Activated CD4-positive, alpha-beta memory T cell treated with anti-CD3 and anti-CD28 coated beads for 36 hours (primary cell): ENCODE results near the gene ADGRG3. TPM values are rescaled to one million over a fixed set of nuclear protein-coding genes. Genes with fewer than 3 reads are reported as not detected.
"Not testable (repeated sequence)": the region's sequence is repeated elsewhere in the genome, so short reads cannot be mapped to it uniquely, and the experiment has no call there.

Experiments
- CTCF ChIA-PET: fragments of 350-600 bp; sonication (Branson Sonifier 250); formaldehyde crosslinking; loops from one replicate; lab custom pipeline; 2021; ENCODE audit warnings: antibody characterized with exemption, inconsistent platforms; lab: Charles Lee
- POLR2A ChIA-PET: fragments of 350-600 bp; sonication (Branson Sonifier 250); formaldehyde crosslinking; loops from one replicate; lab custom pipeline; 2021; ENCODE audit warnings: antibody characterized with exemption; lab: Charles Lee
- DNase-seq: peaks from one replicate; pipeline ENCODE4 v3.0.0-alpha.2; 2020
- H3K27ac Mint-ChIP-seq: one replicate; pipeline ENCODE4 v1.8.0; 2021; ENCODE audit warnings: mixed read lengths
- H3K27me3 Mint-ChIP-seq: one replicate; pipeline ENCODE4 v1.8.0; 2021; ENCODE audit warnings: mixed read lengths
- H3K36me3 Mint-ChIP-seq: one replicate; pipeline ENCODE4 v1.8.0; 2021; ENCODE audit warnings: mixed read lengths
- H3K4me1 Mint-ChIP-seq: one replicate; pipeline ENCODE4 v1.8.0; 2021; ENCODE audit warnings: low read depth, mixed read lengths
- H3K4me3 Mint-ChIP-seq: one replicate; pipeline ENCODE4 v1.8.0; 2021; ENCODE audit warnings: mild to moderate bottlenecking, mixed read lengths
- H3K9me3 Mint-ChIP-seq: one replicate; pipeline ENCODE4 v1.8.0; 2021; ENCODE audit warnings: mixed read lengths
- intact Hi-C: fragments of 100-400 bp; cut with micrococcal nuclease; formaldehyde crosslinking; loops from one replicate; pipeline ENCODE4 v1.15.1; 2023
- total RNA-seq, 2 experiments: library from RNA; stranded (reverse); gene quantifications; one replicate each; pipeline ENCODE4 v1.2.3, GENCODE V29; 2021

Gene ADGRG3
- total RNA-seq, 2 experiments from 2014 or later, result not detected

- H3K4me1 Mint-ChIP-seq, H3K4me3 Mint-ChIP-seq, DNase-seq, POLR2A ChIA-PET, intact Hi-C loops, H3K36me3 Mint-ChIP-seq, H3K27ac Mint-ChIP-seq, H3K9me3 Mint-ChIP-seq, CTCF ChIA-PET: not testable (repeated sequence)
- peaks cover 14% of the 10 kb centered on the region for H3K27me3 Mint-ChIP-seq
These were observed 44.5 kb downstream of the ADGRG3 start for GRCh38 chr16:57712569-57712968.

GRCh38 chr16:57713596-57713995, 45.5 kb downstream of the ADGRG3 start:
- Mint-ChIP-seq H3K27me3 (peaks cover 6% of the 10 kb centered on the region), H3K27ac (no peak overlapping the region), H3K4me1 (no peaks in the 10 kb centered on the region), H3K4me3 (no peak overlapping the region), H3K9me3 (no peaks in the 10 kb centered on the region), H3K36me3 (no peaks in the 10 kb centered on the region)
- intact Hi-C loops, result no loop called here
- POLR2A ChIA-PET, result no interaction called here
- CTCF ChIA-PET, result no interaction called here
- no peak for DNase-seq

GRCh38 chr16:57714047-57714446, 45.9 kb downstream of the ADGRG3 start:
- no peak for DNase-seq
- Mint-ChIP-seq H3K9me3 (no peaks in the 10 kb centered on the region), H3K27ac (no peak overlapping the region)

GRCh38 chr16:57720142-57720575, 52.1 kb downstream of the ADGRG3 start:
- intact Hi-C loops, result loop anchor here (1.0 to 2.0 kb wide), 3 partner anchors 71 to 143 kb away; no protein-coding TSS in a partner anchor
- POLR2A ChIA-PET, result no interaction called here
- no peaks in the 10 kb centered on the region for H3K4me1 Mint-ChIP-seq
- no peaks in the 10 kb centered on the region for H3K9me3 Mint-ChIP-seq
- no peak overlapping the region for H3K4me3 Mint-ChIP-seq
- CTCF ChIA-PET, result interaction anchor here (2.0 kb wide), 1 partner anchor 144 kb away, joined by 10 read pairs; no protein-coding TSS in a partner anchor
- no peak overlapping the region for H3K27ac Mint-ChIP-seq
- peaks cover 6% of the 10 kb centered on the region for H3K27me3 Mint-ChIP-seq
- no peaks in the 10 kb centered on the region for H3K36me3 Mint-ChIP-seq
- DNase-seq, result peak; percentile 68

More at GRCh38 chr16:57714047-57714446, 45.9 kb downstream of the ADGRG3 start:
- ChIA-PET CTCF (interaction anchor here (0.7 kb wide), 1 partner anchor 12 kb away, joined by 4 read pairs; no protein-coding TSS in a partner anchor), POLR2A (no interaction called here)
- intact Hi-C loops, result no loop called here
- Mint-ChIP-seq H3K4me3 (no peak overlapping the region), H3K4me1 (no peaks in the 10 kb centered on the region), H3K36me3 (no peaks in the 10 kb centered on the region), H3K27me3 (peaks cover 6% of the 10 kb centered on the region)

- DNase-seq, result no peak
- H3K36me3 Mint-ChIP-seq, result no peaks in the 10 kb centered on the region
- no peaks in the 10 kb centered on the region for H3K9me3 Mint-ChIP-seq
- H3K4me1 Mint-ChIP-seq, result no peaks in the 10 kb centered on the region
- ChIA-PET CTCF (interaction anchor here (0.6 to 1.0 kb wide), 2 partner anchors 35 to 145 kb away, joined by 3 read pairs; no protein-coding TSS in a partner anchor), POLR2A (no interaction called here)
- intact Hi-C loops, result loop anchor here (2.0 kb wide), 1 partner anchor 145 kb away; no protein-coding TSS in a partner anchor
- H3K4me3 Mint-ChIP-seq, result no peak overlapping the region
- H3K27me3 Mint-ChIP-seq, result peaks cover 2% of the 10 kb centered on the region
- no peak overlapping the region for H3K27ac Mint-ChIP-seq
These were observed 53.5 kb downstream of the ADGRG3 start for GRCh38 chr16:57721356-57722209.

GRCh38 chr16:57722210-57722499, 54.0 kb downstream of the ADGRG3 start:
- no peaks in the 10 kb centered on the region for H3K9me3 Mint-ChIP-seq
- no peaks in the 10 kb centered on the region for H3K4me1 Mint-ChIP-seq
- peaks cover 2% of the 10 kb centered on the region for H3K27me3 Mint-ChIP-seq
- no peaks in the 10 kb centered on the region for H3K36me3 Mint-ChIP-seq
- H3K4me3 Mint-ChIP-seq, result no peak overlapping the region
- DNase-seq, result no peak
- H3K27ac Mint-ChIP-seq, result no peak overlapping the region
- CTCF ChIA-PET, result no interaction called here
- intact Hi-C loops, result no loop called here
- POLR2A ChIA-PET, result no interaction called here

GRCh38 chr16:57722651-57723050, 54.5 kb downstream of the ADGRG3 start:
- peaks cover 2% of the 10 kb centered on the region for H3K27me3 Mint-ChIP-seq
- H3K36me3 Mint-ChIP-seq, result no peaks in the 10 kb centered on the region
- no peak for DNase-seq
- no peak overlapping the region for H3K27ac Mint-ChIP-seq
- ChIA-PET CTCF (interaction anchor here (0.6 to 1.0 kb wide), 2 partner anchors 11 to 203 kb away, joined by 3 read pairs; no protein-coding TSS in a partner anchor), POLR2A (no interaction called here)
- no peaks in the 10 kb centered on the region for H3K4me1 Mint-ChIP-seq
- H3K4me3 Mint-ChIP-seq, result no peak overlapping the region
- intact Hi-C loops, result no loop called here
- no peaks in the 10 kb centered on the region for H3K9me3 Mint-ChIP-seq

- no peaks in the 10 kb centered on the region for H3K36me3 Mint-ChIP-seq
- ChIA-PET POLR2A (no interaction called here), CTCF (interaction anchor here (0.6 to 1.0 kb wide), 2 partner anchors 11 to 203 kb away, joined by 3 read pairs; no protein-coding TSS in a partner anchor)
- no peak overlapping the region for H3K27ac Mint-ChIP-seq
- no peaks in the 10 kb centered on the region for H3K9me3 Mint-ChIP-seq
- no peak for DNase-seq
- H3K4me1 Mint-ChIP-seq, result no peaks in the 10 kb centered on the region
- intact Hi-C loops, result no loop called here
- no peak overlapping the region for H3K4me3 Mint-ChIP-seq
- H3K27me3 Mint-ChIP-seq, result peaks cover 2% of the 10 kb centered on the region
These were observed 55.1 kb downstream of the ADGRG3 start for GRCh38 chr16:57723170-57723569.

GRCh38 chr16:57724531-57724930, 56.4 kb downstream of the ADGRG3 start:
- Mint-ChIP-seq H3K4me1 (no peaks in the 10 kb centered on the region), H3K9me3 (no peaks in the 10 kb centered on the region), H3K36me3 (no peaks in the 10 kb centered on the region), H3K27ac (no peak overlapping the region), H3K27me3 (peaks cover 2% of the 10 kb centered on the region), H3K4me3 (no peak overlapping the region)
- CTCF ChIA-PET, result no interaction called here
- intact Hi-C loops, result no loop called here
- POLR2A ChIA-PET, result interaction anchor here (1.2 kb wide), 1 partner anchor 11 kb away, joined by 3 read pairs; the partner anchor contains the start of gene KATNB1
- no peak for DNase-seq

- no peak overlapping the region for H3K4me3 Mint-ChIP-seq
- ChIA-PET POLR2A (interaction anchor here (1.2 kb wide), 1 partner anchor 10 kb away, joined by 3 read pairs; the partner anchor contains the start of gene KATNB1), CTCF (no interaction called here)
- no peak overlapping the region for H3K27ac Mint-ChIP-seq
- no peak for DNase-seq
- intact Hi-C loops, result no loop called here
- H3K9me3 Mint-ChIP-seq, result no peaks in the 10 kb centered on the region
- no peaks in the 10 kb centered on the region for H3K36me3 Mint-ChIP-seq
- no peaks in the 10 kb centered on the region for H3K27me3 Mint-ChIP-seq
- no peaks in the 10 kb centered on the region for H3K4me1 Mint-ChIP-seq
These were observed 57.0 kb downstream of the ADGRG3 start for GRCh38 chr16:57725151-57725550.

- DNase-seq, result no peak
- no peaks in the 10 kb centered on the region for H3K27me3 Mint-ChIP-seq
- POLR2A ChIA-PET, result interaction anchor here (0.8 kb wide), 1 partner anchor 11 kb away, joined by 4 read pairs; no protein-coding TSS in a partner anchor
- CTCF ChIA-PET, result no interaction called here
- H3K36me3 Mint-ChIP-seq, result no peaks in the 10 kb centered on the region
- no peak overlapping the region for H3K27ac Mint-ChIP-seq
- H3K4me1 Mint-ChIP-seq, result no peaks in the 10 kb centered on the region
- no peaks in the 10 kb centered on the region for H3K9me3 Mint-ChIP-seq
- no peak overlapping the region for H3K4me3 Mint-ChIP-seq
- intact Hi-C loops, result no loop called here
These were observed 57.4 kb downstream of the ADGRG3 start for GRCh38 chr16:57725554-57725953.

- Mint-ChIP-seq H3K4me3 (no peak overlapping the region), H3K36me3 (no peaks in the 10 kb centered on the region), H3K9me3 (no peaks in the 10 kb centered on the region), H3K4me1 (no peaks in the 10 kb centered on the region), H3K27ac (no peak overlapping the region), H3K27me3 (no peaks in the 10 kb centered on the region)
- intact Hi-C loops, result no loop called here
- CTCF ChIA-PET, result interaction anchor here (0.6 kb wide), 1 partner anchor 11 kb away, joined by 4 read pairs; no protein-coding TSS in a partner anchor
- POLR2A ChIA-PET, result interaction anchor here (0.8 kb wide), 1 partner anchor 11 kb away, joined by 4 read pairs; no protein-coding TSS in a partner anchor
- no peak for DNase-seq
These were observed 57.9 kb downstream of the ADGRG3 start for GRCh38 chr16:57725976-57726375.
